ENCODE measurements around the gene EXOSC1. TPM values are rescaled to one million over a fixed set of nuclear protein-coding genes. Genes with fewer than 3 reads are reported as not detected.

Gene EXOSC1
- total RNA-seq, 1 experiment from 2014 or later: 60.3 TPM

DNA sequence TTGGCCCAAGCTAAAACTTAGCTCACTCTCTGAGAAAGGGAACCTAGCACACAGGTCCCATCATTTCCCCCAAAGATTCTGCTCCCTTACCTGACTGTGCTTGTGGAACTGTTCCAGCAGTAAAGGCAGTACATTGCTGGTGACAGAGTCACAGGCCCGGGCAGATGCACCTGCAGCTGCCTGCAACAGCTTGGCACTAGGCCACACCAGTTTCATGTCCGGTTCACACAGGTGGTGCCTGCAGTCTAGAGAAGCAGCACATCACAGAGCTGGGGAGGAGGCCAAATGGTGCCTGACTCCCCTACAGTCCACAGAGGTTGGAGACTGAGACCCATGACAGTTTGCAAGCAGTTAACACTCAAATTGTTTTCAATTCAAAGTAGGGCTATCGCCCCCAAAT, 22.4 kb upstream of the EXOSC1 start:
- Histone ChIP-seq H3K4me3 (ENCODE audit: low read depth in 2 of 2, low read length in 2 of 2) (no peak overlapping the region), H3K4me1 (ENCODE audit: control insufficient read depth, insufficient read depth, low read length) (no peaks in the 10 kb centered on the region), H3K27me3 (ENCODE audit: control insufficient read depth, insufficient read depth, low read length) (no peaks in the 10 kb centered on the region), H3K27ac (ENCODE audit: low read length) (no peak overlapping the region), H3K36me3 (ENCODE audit: control insufficient read depth, insufficient read depth, low read length) (peaks cover 5% of the 10 kb centered on the region), H3K9me3 (ENCODE audit: control insufficient read depth, insufficient read depth, low read depth, low read length) (no peaks in the 10 kb centered on the region)
- intact Hi-C loops (cut with micrococcal nuclease; ENCODE audit: unreplicated experiment) (no loop called here), in situ Hi-C loops (cut with HindIII; ENCODE audit: low pct_unique_long_range_greater_than_20kb, low sequenced_read_pairs) (no loop called here)
- POLR2A ChIA-PET: no interaction called here
- no peak for ATAC-seq
- no TSS peak for BruUV-seq (replicated peaks)
- DNase-seq (ENCODE audit: low read depth, low spot score): no peak
- TF ChIP-seq CTCF (IDR thresholded peaks at IDR 0.05) (no peak), TCF7L2 (IDR thresholded peaks at IDR 0.05; ENCODE audit: low read depth, low read length) (no peak), POLR2AphosphoS5 (IDR thresholded peaks at IDR 0.05; ENCODE audit: low read depth, low read length) (no peak), SIN3A (IDR thresholded peaks at IDR 0.05; ENCODE audit: borderline replicate concordance, insufficient read depth, low read depth, low read length) (no peak)
- TF ChIP-seq, protein P1, sequence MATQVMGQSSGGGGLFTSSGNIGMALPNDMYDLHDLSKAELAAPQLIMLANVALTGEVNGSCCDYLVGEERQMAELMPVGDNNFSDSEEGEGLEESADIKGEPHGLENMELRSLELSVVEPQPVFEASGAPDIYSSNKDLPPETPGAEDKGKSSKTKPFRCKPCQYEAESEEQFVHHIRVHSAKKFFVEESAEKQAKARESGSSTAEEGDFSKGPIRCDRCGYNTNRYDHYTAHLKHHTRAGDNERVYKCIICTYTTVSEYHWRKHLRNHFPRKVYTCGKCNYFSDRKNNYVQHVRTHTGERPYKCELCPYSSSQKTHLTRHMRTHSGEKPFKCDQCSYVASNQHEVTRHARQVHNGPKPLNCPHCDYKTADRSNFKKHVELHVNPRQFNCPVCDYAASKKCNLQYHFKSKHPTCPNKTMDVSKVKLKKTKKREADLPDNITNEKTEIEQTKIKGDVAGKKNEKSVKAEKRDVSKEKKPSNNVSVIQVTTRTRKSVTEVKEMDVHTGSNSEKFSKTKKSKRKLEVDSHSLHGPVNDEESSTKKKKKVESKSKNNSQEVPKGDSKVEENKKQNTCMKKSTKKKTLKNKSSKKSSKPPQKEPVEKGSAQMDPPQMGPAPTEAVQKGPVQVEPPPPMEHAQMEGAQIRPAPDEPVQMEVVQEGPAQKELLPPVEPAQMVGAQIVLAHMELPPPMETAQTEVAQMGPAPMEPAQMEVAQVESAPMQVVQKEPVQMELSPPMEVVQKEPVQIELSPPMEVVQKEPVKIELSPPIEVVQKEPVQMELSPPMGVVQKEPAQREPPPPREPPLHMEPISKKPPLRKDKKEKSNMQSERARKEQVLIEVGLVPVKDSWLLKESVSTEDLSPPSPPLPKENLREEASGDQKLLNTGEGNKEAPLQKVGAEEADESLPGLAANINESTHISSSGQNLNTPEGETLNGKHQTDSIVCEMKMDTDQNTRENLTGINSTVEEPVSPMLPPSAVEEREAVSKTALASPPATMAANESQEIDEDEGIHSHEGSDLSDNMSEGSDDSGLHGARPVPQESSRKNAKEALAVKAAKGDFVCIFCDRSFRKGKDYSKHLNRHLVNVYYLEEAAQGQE (IDR thresholded peaks at IDR 0.05; ENCODE audit: insufficient read depth in 1 of 2, low read depth in 2 of 2, low read length in 1 of 2): no peak
- CTCF ChIA-PET: interaction anchor here (1.1 to 2.1 kb wide), 2 partner anchors 84 to 86 kb away, joined by 3 to 5 read pairs; no protein-coding TSS in a partner anchor

GRCh38 chr10:97466755-97467154, 20.9 kb upstream of the EXOSC1 start:
- TF ChIP-seq CTCF (IDR thresholded peaks at IDR 0.05) (no peak), TCF7L2 (IDR thresholded peaks at IDR 0.05; ENCODE audit: low read depth, low read length) (no peak), POLR2AphosphoS5 (IDR thresholded peaks at IDR 0.05; ENCODE audit: low read depth, low read length) (no peak; the same call in 1 of the 2 replicates), SIN3A (IDR thresholded peaks at IDR 0.05; ENCODE audit: borderline replicate concordance, insufficient read depth, low read depth, low read length) (no peak)
- TF ChIP-seq, protein P1 (IDR thresholded peaks at IDR 0.05; ENCODE audit: insufficient read depth in 1 of 2, low read depth in 2 of 2, low read length in 1 of 2): no peak
- ChIA-PET POLR2A (no interaction called here), CTCF (interaction anchor here (0.6 to 2.1 kb wide), 4 partner anchors 68 to 159 kb away, joined by 3 to 5 read pairs (median 5); no protein-coding TSS in a partner anchor)
- no peaks in the 10 kb centered on the region for H3K27me3 ChIP-seq (ENCODE audit: control insufficient read depth, insufficient read depth, low read length)
- peaks cover 18% of the 10 kb centered on the region for H3K36me3 ChIP-seq (ENCODE audit: control insufficient read depth, insufficient read depth, low read length)
- DNase-seq (ENCODE audit: low read depth, low spot score) (no peak), ATAC-seq (no peak)
- H3K4me3 ChIP-seq (ENCODE audit: low read depth in 2 of 2, low read length in 2 of 2): no peak overlapping the region
- intact Hi-C loops (cut with micrococcal nuclease; ENCODE audit: unreplicated experiment) (no loop called here), in situ Hi-C loops (cut with HindIII; ENCODE audit: low pct_unique_long_range_greater_than_20kb, low sequenced_read_pairs) (no loop called here)
- no TSS peak for BruUV-seq (replicated peaks)
- no peak overlapping the region for H3K27ac ChIP-seq (ENCODE audit: low read length)
- no peaks in the 10 kb centered on the region for H3K9me3 ChIP-seq (ENCODE audit: control insufficient read depth, insufficient read depth, low read depth, low read length)
- no peaks in the 10 kb centered on the region for H3K4me1 ChIP-seq (ENCODE audit: control insufficient read depth, insufficient read depth, low read length)
